Right kidney (tissue), 1 donor: ENCODE data around the gene SFXN5.

Experiments
- DNase-seq: peaks from one replicate; pipeline ENCODE4 v3.0.0-alpha.2; 2016

The SFXN5 gene

GRCh38 chr2:72897785-72898584, 173.5 kb downstream of the SFXN5 start:
- no peak for DNase-seq

GRCh38 chr2:72896446-72896845, 175.1 kb downstream of the SFXN5 start:
- no peak for DNase-seq

- peak; percentile 49 for DNase-seq
Observed at GRCh38 chr2:72895759-72896281, 175.7 kb downstream of the SFXN5 start.

DNA sequence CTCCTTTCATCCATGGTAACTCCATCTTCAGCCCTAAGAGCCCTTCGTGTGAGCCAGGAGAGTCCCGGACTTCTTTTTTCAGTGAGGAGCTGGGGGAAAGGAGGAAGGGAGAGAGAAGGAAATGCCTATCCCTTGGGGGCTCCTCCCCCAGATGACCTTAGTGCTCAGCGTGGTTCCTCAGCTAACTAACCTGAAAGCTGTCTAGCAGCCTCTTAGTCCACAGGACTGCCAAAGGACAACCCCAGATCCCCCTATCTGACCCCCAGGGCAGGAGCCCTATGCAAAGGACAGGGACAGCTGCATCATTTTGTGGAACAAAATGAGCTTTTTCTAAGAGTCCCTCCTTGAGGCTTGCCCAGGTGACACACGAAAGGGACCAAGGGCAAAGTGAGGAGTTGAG, 176.4 kb downstream of the SFXN5 start:
- DNase-seq, result no peak

GRCh38 chr2:72894514-72894913, 177.0 kb downstream of the SFXN5 start:
- DNase-seq, result no peak

- DNase-seq, result peak; percentile 55
Observed at GRCh38 chr2:72893594-72894319, 177.8 kb downstream of the SFXN5 start.

DNA sequence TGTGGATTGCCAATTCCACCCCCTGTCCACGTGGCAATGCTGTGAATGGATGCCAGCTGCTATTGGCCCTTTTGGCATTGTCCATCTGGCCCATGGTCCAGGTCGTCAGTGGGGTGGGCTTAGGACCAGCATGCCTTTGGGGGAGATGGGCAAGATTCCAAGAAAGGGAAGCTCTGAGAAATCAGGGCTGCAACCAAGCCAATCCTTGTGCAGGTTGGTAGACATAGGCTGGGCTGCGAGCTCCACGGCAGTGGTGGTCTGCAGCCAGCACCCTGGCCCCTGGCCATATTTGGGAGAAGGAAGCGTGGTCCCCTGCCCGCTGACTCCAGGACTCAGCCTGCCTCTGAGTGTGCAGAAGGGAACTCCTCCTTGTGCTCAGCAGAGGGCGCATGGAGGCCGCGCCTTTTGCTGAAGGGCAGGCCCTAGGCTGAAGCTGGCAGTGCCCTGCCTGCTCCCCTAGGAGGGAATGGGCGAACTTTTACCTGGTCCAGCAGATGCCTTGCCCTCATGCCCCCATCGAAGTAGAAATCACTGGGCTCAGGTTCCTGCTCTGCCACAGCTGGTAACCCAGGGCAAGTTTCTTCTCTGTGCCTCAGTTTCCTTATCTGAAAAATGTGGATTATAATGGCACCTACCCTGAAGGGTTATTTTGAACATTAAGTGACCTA, 178.9 kb downstream of the SFXN5 start:
- peak; percentile 43 for DNase-seq
